IgD-negative memory B cell (primary cell): ENCODE measurements around the gene GLB1L2. TPM values are rescaled to one million over a fixed set of nuclear protein-coding genes. Genes with fewer than 3 reads are reported as not detected.

Experiments
- H3K27ac Mint-ChIP-seq, 3 donors: one replicate each; pipeline ENCODE4 v1.8.0; 2020 to 2022; ENCODE audit warnings: mild to moderate bottlenecking in 3 of 3, mixed read lengths in 3 of 3, moderate library complexity in 1 of 3
- H3K27me3 Mint-ChIP-seq: one replicate; pipeline ENCODE4 v1.8.0; 2021; ENCODE audit warnings: mixed read lengths
- H3K36me3 Mint-ChIP-seq: one replicate; pipeline ENCODE4 v1.8.0; 2020; ENCODE audit warnings: mild to moderate bottlenecking, mixed read lengths
- H3K4me1 Mint-ChIP-seq, 3 donors: one replicate each; pipeline ENCODE4 v1.8.0; 2020 to 2022; ENCODE audit warnings: mixed read lengths in 3 of 3, mild to moderate bottlenecking in 1 of 3
- H3K4me3 Mint-ChIP-seq, 4 donors: one replicate each; pipeline ENCODE4 v1.8.0; 2020 to 2022; ENCODE audit warnings: mild to moderate bottlenecking in 4 of 4, mixed read lengths in 4 of 4, moderate library complexity in 3 of 4
- H3K9me3 Mint-ChIP-seq, 3 donors: one replicate each; pipeline ENCODE4 v1.8.0; 2020 to 2021; ENCODE audit warnings: mixed read lengths in 3 of 3, mild to moderate bottlenecking in 1 of 3
- polyA plus RNA-seq: library from polyadenylated mRNA; unstranded; fragments of 300-500 nt; fragmentation: Illumina TruSeq; gene quantifications from one replicate; pipeline ENCODE4 v1.2.3, GENCODE V29; 2021

GLB1L2 gene
- polyA plus RNA-seq, 1 donor from 2014 or later = 0.63 TPM

DNA sequence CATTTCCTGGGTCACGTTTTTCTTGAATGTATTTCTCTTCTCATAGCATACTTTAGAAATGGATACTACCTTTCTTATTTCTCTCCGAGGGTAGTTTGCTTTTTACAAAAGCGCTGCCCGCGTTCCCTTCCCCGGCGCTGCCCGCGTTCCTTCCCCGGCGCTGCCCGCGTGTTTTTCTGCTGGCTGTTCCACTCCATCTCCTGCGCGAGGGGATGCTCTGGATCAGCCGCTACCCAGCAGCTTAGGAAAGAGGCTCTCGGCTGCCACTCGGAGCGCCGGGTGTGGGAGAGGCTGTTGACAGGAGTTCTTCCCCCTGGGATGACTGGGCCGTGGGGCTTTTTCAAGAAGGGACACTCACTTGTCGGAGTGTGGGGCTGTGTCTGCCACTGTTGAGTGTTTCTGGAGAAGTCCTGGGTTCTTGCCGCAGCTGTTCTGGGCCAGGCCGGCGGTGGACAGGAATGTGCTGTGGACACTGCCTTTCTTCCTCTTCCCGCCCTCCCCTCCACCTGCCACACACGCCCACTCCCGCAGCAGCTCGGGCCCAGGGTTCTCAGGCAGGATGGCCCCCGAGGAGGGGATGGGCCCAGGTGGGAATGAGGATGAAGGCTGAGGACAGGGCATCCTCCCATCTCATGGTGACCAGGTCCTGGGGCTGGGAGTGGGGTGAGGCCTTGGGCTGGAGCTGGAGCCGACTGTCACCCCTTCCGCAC lies 30.6 kb downstream of the GLB1L2 start:
- H3K9me3 Mint-ChIP-seq = no peaks in the 10 kb centered on the region
- no peak overlapping the region for H3K27ac Mint-ChIP-seq
- peaks cover 0 to 6% (median 3%) of the 10 kb centered on the region in 3 donors for H3K4me1 Mint-ChIP-seq
- peak overlapping the region in 1 of 4 donors; percentile 45 for H3K4me3 Mint-ChIP-seq
- peaks cover 15% of the 10 kb centered on the region for H3K27me3 Mint-ChIP-seq
- H3K36me3 Mint-ChIP-seq = no peaks in the 10 kb centered on the region

GRCh38 chr11:134363161-134363560 lies 31.4 kb downstream of the GLB1L2 start:
- Mint-ChIP-seq H3K27me3 (peaks cover 11% of the 10 kb centered on the region), H3K27ac (no peak overlapping the region), H3K4me1 (peaks cover 0 to 6% (median 3%) of the 10 kb centered on the region in 3 donors), H3K36me3 (no peaks in the 10 kb centered on the region), H3K9me3 (no peaks in the 10 kb centered on the region), H3K4me3 (no peak overlapping the region)

- Mint-ChIP-seq H3K36me3 (no peaks in the 10 kb centered on the region), H3K27me3 (peaks cover 8% of the 10 kb centered on the region), H3K4me3 (no peak overlapping the region), H3K4me1 (peaks cover 0 to 6% (median 3%) of the 10 kb centered on the region in 3 donors), H3K27ac (no peak overlapping the region), H3K9me3 (no peaks in the 10 kb centered on the region)
Observed at GRCh38 chr11:134363592-134363991, 31.8 kb downstream of the GLB1L2 start.

GRCh38 chr11:134364261-134364660 lies 32.5 kb downstream of the GLB1L2 start:
- Mint-ChIP-seq H3K4me3 (no peak overlapping the region), H3K9me3 (no peaks in the 10 kb centered on the region)

DNA sequence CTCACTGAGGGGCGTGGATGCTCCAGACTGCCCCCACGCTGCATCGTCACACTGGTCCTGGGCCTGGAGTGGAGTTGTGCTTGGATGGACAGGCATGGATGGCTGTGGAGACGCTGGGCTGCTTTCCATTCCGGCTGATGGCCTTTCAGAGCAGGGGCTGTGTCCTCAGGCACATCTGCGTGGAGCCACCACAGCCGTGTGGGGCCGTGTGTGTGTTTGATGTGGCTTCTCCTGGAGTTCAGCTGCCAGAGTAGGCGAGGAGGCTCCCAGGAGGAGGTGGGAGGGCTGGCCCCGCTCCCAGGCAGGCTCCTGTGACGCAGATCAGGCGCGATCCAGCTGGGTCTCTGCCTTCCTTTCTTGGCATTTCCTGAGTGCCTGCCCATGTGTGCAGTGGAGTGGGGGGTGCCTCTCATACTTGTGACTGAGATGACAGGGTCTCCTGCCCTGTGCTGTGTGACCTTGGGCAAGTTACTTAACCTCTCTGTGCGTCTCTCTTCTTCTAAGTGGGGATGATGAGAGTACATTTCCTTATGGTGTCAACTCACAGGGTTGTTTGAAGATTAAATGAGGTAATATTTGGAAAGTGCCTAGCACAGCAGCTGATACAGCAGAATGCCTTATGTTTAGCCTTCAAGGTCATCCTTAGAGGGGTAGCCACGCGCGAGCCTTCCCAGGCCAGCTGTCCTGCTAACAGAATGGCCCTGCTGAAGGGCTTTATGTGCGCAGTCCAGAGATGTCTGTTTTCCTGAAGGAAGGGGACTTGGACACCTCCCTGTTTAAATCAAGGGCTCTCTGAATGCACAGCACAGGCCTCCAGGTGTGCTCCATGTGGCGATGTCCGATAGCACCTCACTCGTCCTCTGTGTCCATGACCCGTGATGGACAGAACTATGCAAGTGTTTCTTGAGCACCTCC lies 33.5 kb downstream of the GLB1L2 start:
- no peaks in the 10 kb centered on the region for H3K36me3 Mint-ChIP-seq
- H3K27me3 Mint-ChIP-seq = peaks cover 7% of the 10 kb centered on the region
- H3K4me3 Mint-ChIP-seq = no peak overlapping the region
- H3K9me3 Mint-ChIP-seq = no peaks in the 10 kb centered on the region
- no peak overlapping the region for H3K27ac Mint-ChIP-seq
- H3K4me1 Mint-ChIP-seq = peaks cover 0 to 3% (median 1%) of the 10 kb centered on the region in 3 donors

More at GRCh38 chr11:134364261-134364660, 32.5 kb downstream of the GLB1L2 start:
- Mint-ChIP-seq H3K36me3 (no peaks in the 10 kb centered on the region), H3K27ac (no peak overlapping the region), H3K27me3 (peaks cover 11% of the 10 kb centered on the region), H3K4me1 (peaks cover 0 to 6% (median 3%) of the 10 kb centered on the region in 3 donors)

DNA sequence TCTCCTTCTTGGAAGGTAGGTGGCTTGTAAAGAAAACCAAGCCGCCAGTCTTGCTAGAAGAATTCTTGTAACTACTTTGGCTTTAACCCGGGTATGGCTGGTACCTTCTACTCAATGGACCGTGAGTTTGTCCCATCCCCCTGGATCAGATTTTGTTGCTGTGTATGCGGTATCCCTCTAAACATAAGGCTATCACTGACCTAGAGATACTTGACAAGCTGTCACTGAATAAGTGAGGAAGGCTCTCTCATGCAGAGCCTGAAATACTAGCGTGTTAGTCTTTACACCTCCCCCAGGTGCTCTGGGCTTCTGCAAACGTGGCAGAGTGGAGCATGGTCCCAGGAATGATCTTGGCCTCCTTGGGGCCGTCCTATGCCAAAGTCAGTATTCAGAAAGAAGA lies 34.5 kb downstream of the GLB1L2 start:
- H3K4me1 Mint-ChIP-seq = peaks cover 0 to 3% (median 0%) of the 10 kb centered on the region in 3 donors
- no peak overlapping the region for H3K27ac Mint-ChIP-seq
- no peaks in the 10 kb centered on the region for H3K36me3 Mint-ChIP-seq
- H3K9me3 Mint-ChIP-seq = no peaks in the 10 kb centered on the region
- peaks cover 4% of the 10 kb centered on the region for H3K27me3 Mint-ChIP-seq
- H3K4me3 Mint-ChIP-seq = no peak overlapping the region

- Mint-ChIP-seq H3K9me3 (no peaks in the 10 kb centered on the region), H3K4me1 (no peaks in the 10 kb centered on the region), H3K27ac (no peak overlapping the region), H3K27me3 (peaks cover 4% of the 10 kb centered on the region), H3K36me3 (no peaks in the 10 kb centered on the region), H3K4me3 (no peak overlapping the region)
Observed at GRCh38 chr11:134367781-134368180, 36.0 kb downstream of the GLB1L2 start.

DNA sequence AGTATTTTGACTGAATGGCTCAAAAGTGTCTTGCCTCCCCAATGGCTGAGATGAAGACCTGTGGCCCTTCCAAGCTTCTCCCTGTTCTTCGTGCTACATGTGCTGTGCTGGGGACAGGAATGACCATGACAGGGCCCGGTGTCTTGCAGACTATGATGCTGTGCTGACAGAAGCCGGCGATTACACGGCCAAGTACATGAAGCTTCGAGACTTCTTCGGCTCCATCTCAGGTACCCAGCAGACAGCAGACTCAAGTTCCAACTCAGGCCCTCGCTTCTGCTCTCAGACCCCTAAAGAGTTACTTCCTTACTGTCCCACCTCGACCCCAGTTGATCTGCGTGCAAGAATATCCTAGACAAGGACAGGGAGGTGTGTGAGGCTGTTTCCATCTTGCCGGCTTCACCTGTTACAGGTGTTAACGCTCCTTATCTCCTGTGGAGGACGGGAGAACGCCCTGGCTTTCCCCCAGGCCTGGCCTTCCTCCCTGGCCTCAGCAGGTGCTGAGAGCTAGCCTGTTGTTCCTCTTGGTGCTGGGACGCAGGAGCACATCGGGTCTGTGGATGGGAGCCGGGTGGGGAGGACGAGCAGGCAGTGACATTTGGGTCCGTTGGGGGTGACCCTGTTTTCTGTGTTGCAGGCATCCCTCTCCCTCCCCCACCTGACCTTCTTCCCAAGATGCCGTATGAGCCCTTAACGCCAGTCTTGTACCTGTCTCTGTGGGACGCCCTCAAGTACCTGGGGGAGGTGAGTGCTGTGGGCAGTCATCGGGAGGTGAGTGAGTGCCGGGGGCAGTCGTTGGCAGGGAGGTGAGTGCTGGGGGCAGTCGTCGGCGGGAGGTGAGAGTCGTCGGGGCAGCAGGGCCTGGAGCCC lies 38.1 kb downstream of the GLB1L2 start:
- Mint-ChIP-seq H3K9me3 (no peaks in the 10 kb centered on the region), H3K27ac (no peak overlapping the region), H3K4me3 (no peak overlapping the region), H3K36me3 (no peaks in the 10 kb centered on the region), H3K27me3 (peaks cover 4% of the 10 kb centered on the region), H3K4me1 (no peaks in the 10 kb centered on the region)

- no peak overlapping the region for H3K4me3 Mint-ChIP-seq
- no peaks in the 10 kb centered on the region for H3K36me3 Mint-ChIP-seq
- H3K27me3 Mint-ChIP-seq = peaks cover 4% of the 10 kb centered on the region
- H3K9me3 Mint-ChIP-seq = no peaks in the 10 kb centered on the region
- no peak overlapping the region for H3K27ac Mint-ChIP-seq
- no peaks in the 10 kb centered on the region for H3K4me1 Mint-ChIP-seq
Observed at GRCh38 chr11:134370526-134371435, 39.0 kb downstream of the GLB1L2 start.

- H3K36me3 Mint-ChIP-seq = no peaks in the 10 kb centered on the region
- no peak overlapping the region for H3K4me3 Mint-ChIP-seq
- peak overlapping the region in 1 of 3 donors; percentile 31 for H3K27ac Mint-ChIP-seq
- H3K4me1 Mint-ChIP-seq = no peaks in the 10 kb centered on the region
- peaks cover 3% of the 10 kb centered on the region for H3K27me3 Mint-ChIP-seq
- no peaks in the 10 kb centered on the region for H3K9me3 Mint-ChIP-seq
Observed at GRCh38 chr11:134371436-134372185, 39.8 kb downstream of the GLB1L2 start.

- H3K4me3 Mint-ChIP-seq = no peak overlapping the region
- no peaks in the 10 kb centered on the region for H3K36me3 Mint-ChIP-seq
- H3K9me3 Mint-ChIP-seq = no peaks in the 10 kb centered on the region
- no peak overlapping the region for H3K27ac Mint-ChIP-seq
- H3K4me1 Mint-ChIP-seq = no peaks in the 10 kb centered on the region
- H3K27me3 Mint-ChIP-seq = peaks cover 3% of the 10 kb centered on the region
Observed at GRCh38 chr11:134372536-134372935, 40.7 kb downstream of the GLB1L2 start.

DNA sequence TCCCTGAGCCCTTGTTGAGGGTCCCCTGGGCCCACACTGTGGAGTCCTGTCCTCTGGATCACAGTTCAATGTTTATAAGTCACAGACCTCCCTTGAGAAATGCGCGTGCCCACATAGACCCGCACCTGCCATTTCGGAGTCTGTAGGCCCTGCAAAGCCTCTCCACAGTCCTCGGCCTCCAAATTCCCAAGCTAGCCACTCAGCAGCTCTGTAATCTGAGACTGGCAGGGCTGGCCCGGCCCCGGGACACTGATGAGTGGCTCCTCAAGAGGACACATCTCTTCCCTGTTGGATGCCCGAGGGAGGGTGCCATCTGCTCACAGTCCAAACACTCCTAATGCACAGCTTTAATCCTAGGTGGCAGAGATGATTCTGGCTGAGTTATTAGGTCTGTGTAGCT lies 41.2 kb downstream of the GLB1L2 start:
- Mint-ChIP-seq H3K4me1 (no peaks in the 10 kb centered on the region), H3K36me3 (no peaks in the 10 kb centered on the region), H3K27me3 (peaks cover 3% of the 10 kb centered on the region), H3K4me3 (no peak overlapping the region), H3K27ac (no peak overlapping the region), H3K9me3 (no peaks in the 10 kb centered on the region)

DNA sequence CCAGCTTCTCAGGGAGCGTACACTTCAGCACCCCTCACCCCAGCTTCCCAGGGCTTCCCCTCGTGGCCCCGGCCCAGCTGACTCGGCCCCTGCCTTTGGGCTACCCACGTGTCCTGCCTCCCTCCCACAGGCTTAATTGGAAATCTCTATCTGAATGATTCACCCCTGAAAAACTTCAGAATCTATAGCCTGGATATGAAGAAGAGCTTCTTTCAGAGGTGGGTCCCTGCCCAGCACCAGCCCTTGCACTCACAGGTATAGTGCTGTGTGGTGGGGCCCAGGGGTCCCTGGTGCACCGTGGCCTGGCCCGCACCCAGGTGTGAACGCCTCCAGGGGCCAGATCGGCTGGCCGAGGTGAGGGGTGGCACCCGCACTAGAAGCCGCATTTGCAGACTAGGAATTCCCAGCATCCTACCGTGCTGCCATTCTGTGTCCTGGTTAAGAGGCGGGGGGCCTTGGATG lies 41.8 kb downstream of the GLB1L2 start:
- H3K9me3 Mint-ChIP-seq = no peaks in the 10 kb centered on the region
- H3K4me1 Mint-ChIP-seq = no peaks in the 10 kb centered on the region
- peaks cover 3% of the 10 kb centered on the region for H3K27me3 Mint-ChIP-seq
- H3K27ac Mint-ChIP-seq = no peak overlapping the region
- H3K4me3 Mint-ChIP-seq = no peak overlapping the region
- no peaks in the 10 kb centered on the region for H3K36me3 Mint-ChIP-seq
